SH-SY5Y (cell line): Measurements from ENCODE around the gene PDK2.

Source experiments
- GATA2 ChIP-seq: IDR thresholded peaks from 2 replicates; pipeline ENCODE4 v1.6.1; 2011; ENCODE audit warnings: mild to moderate bottlenecking, low read depth, low read length
- GATA3 ChIP-seq: IDR thresholded peaks from 2 replicates; pipeline ENCODE4 v1.6.1; 2011; ENCODE audit warnings: low read depth, mild to moderate bottlenecking, low read length, moderate library complexity

GRCh38 chr17:50155115-50155819, 60.1 kb downstream of the PDK2 start:
- TF ChIP-seq GATA2 (no peak), GATA3 (no peak)
